ENCODE results near the gene NCOR1. TPM values are rescaled to one million over a fixed set of nuclear protein-coding genes. Genes with fewer than 3 reads are reported as not detected.
"Not testable (repeated sequence)": the region's sequence is repeated elsewhere in the genome, so short reads cannot be mapped to it uniquely, and the experiment has no call there.

NCOR1 gene
- total RNA-seq, 1 donor, result 86.9 TPM

DNA sequence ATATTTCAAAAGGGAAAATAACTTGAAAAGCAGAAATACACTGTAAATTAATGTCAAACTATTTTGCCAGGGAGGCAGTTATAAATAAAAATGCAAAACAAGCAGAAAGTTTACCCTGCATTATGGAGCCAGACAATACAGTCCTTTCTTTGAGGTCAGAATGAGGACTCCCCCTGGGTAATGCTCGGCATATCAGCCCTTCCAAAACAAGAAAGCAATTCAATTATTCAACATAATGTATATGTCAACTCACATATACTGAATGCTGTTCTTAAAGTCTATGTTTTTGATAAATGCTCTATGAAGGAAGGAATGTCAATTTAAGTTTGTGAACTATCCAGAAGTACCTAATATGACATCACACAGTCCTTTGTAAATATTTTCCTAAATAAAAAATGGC lies 143.3 kb downstream of the NCOR1 start:
- Histone ChIP-seq H3K4me3 (ENCODE audit: insufficient read depth, low read length) (no peak overlapping the region), H3K79me2 (ENCODE audit: insufficient read depth, low read length) (peaks cover 13% of the 10 kb centered on the region), H3K4me2 (ENCODE audit: insufficient read depth, low read length) (no peak overlapping the region), H3K4me1 (ENCODE audit: insufficient read depth, low read length) (no peaks in the 10 kb centered on the region), H3K27ac (ENCODE audit: low read depth, low read length) (no peak overlapping the region), H3K36me3 (ENCODE audit: insufficient read depth, low read length) (peaks cover 76% of the 10 kb centered on the region), H3K9me3 (ENCODE audit: low read depth, low read length) (no peaks in the 10 kb centered on the region), H3K27me3 (ENCODE audit: insufficient read depth, low read length) (no peaks in the 10 kb centered on the region), H2AFZ (ENCODE audit: low read length) (no peak overlapping the region), H4K20me1 (ENCODE audit: insufficient read depth, low read length) (no peaks in the 10 kb centered on the region)
- no peak for DNase-seq (ENCODE audit: insufficient read length, low spot score, missing footprints)
- TF ChIP-seq, protein P1, sequence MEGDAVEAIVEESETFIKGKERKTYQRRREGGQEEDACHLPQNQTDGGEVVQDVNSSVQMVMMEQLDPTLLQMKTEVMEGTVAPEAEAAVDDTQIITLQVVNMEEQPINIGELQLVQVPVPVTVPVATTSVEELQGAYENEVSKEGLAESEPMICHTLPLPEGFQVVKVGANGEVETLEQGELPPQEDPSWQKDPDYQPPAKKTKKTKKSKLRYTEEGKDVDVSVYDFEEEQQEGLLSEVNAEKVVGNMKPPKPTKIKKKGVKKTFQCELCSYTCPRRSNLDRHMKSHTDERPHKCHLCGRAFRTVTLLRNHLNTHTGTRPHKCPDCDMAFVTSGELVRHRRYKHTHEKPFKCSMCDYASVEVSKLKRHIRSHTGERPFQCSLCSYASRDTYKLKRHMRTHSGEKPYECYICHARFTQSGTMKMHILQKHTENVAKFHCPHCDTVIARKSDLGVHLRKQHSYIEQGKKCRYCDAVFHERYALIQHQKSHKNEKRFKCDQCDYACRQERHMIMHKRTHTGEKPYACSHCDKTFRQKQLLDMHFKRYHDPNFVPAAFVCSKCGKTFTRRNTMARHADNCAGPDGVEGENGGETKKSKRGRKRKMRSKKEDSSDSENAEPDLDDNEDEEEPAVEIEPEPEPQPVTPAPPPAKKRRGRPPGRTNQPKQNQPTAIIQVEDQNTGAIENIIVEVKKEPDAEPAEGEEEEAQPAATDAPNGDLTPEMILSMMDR (IDR thresholded peaks at IDR 0.05; ENCODE audit: extremely low read depth, low read depth, low read length), result no peak

DNA sequence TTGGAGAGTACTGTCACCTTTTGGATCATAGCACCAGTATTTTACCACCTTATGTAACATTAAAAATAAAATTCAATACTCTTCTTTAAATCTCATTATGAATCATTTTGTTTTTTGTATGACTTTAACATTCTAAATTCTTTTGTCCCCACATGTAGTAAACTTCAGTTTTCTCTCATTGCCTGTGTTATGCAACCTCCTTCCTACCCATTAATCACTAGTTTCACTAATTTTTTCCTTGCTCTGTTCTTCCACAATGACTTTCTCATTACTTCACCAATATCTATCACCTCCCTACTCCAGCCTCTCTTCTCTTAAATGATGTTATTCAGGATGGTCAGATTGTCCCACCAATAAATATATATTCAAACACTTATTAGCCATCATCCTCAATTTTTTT lies 147.0 kb downstream of the NCOR1 start:
- Histone ChIP-seq H3K4me1 (ENCODE audit: insufficient read depth, low read length) (no peaks in the 10 kb centered on the region), H3K4me3 (ENCODE audit: insufficient read depth, low read length) (no peak overlapping the region), H3K9me3 (ENCODE audit: low read depth, low read length) (no peaks in the 10 kb centered on the region), H4K20me1 (ENCODE audit: insufficient read depth, low read length) (no peaks in the 10 kb centered on the region), H3K4me2 (ENCODE audit: insufficient read depth, low read length) (no peak overlapping the region), H2AFZ (ENCODE audit: low read length) (no peak overlapping the region), H3K27ac (ENCODE audit: low read depth, low read length) (no peak overlapping the region), H3K27me3 (ENCODE audit: insufficient read depth, low read length) (no peaks in the 10 kb centered on the region), H3K36me3 (ENCODE audit: insufficient read depth, low read length) (peaks cover 85% of the 10 kb centered on the region), H3K79me2 (ENCODE audit: insufficient read depth, low read length) (peaks cover 8% of the 10 kb centered on the region)
- DNase-seq (ENCODE audit: insufficient read length, low spot score, missing footprints), result no peak
- TF ChIP-seq, protein P1 (IDR thresholded peaks at IDR 0.05; ENCODE audit: extremely low read depth, low read depth, low read length), result no peak

DNA sequence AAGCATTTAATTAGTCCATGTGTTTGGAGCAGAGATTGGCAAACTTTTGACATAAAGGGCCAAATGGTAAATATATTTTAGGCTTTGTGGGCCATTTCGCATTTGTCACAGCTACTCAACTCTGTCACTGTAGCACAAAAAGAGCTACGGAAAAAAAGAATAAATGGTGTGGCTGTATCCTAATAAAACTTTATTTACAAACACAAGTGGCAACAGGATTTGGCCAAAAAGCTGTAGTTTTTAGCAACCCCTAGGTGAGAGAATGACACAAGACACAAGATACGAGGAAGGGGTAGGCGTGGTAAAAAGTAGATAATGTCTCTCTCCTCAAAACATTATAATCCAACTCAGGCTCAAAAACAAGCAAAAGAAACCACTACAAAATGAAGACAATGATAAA lies 149.2 kb downstream of the NCOR1 start:
- Histone ChIP-seq H3K4me1 (ENCODE audit: insufficient read depth, low read length) (no peaks in the 10 kb centered on the region), H3K4me2 (ENCODE audit: insufficient read depth, low read length) (no peak overlapping the region), H2AFZ (ENCODE audit: low read length) (no peak overlapping the region), H3K9me3 (ENCODE audit: low read depth, low read length) (no peaks in the 10 kb centered on the region), H3K36me3 (ENCODE audit: insufficient read depth, low read length) (peaks cover 89% of the 10 kb centered on the region), H4K20me1 (ENCODE audit: insufficient read depth, low read length) (no peaks in the 10 kb centered on the region), H3K4me3 (ENCODE audit: insufficient read depth, low read length) (no peak overlapping the region), H3K79me2 (ENCODE audit: insufficient read depth, low read length) (peaks cover 8% of the 10 kb centered on the region), H3K27ac (ENCODE audit: low read depth, low read length) (no peak overlapping the region), H3K27me3 (ENCODE audit: insufficient read depth, low read length) (no peaks in the 10 kb centered on the region)
- TF ChIP-seq, protein P1 (IDR thresholded peaks at IDR 0.05; ENCODE audit: extremely low read depth, low read depth, low read length), result no peak
- DNase-seq (ENCODE audit: insufficient read length, low spot score, missing footprints), result no peak

DNA sequence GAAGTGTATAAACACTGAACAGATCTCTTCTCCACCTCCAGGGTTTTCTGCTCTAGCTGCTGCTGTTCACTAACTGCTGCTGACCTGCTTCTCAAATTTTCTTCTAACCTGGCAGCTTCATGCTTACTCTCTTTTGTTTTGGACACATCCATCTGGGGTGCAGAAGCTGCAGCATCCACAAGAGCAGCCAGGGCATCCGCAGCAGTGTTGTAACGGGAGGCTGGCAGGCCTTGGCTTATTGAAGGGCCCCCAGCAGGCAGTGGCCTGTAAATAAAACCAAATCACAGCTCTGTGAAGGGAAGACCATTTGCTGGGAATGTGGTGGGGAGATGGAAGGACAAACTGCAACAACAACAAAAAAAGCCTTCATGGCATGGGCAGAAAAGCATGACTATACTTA lies 153.7 kb downstream of the NCOR1 start:
- TF ChIP-seq, protein P1 (IDR thresholded peaks at IDR 0.05; ENCODE audit: extremely low read depth, low read depth, low read length), result no peak
- Histone ChIP-seq H3K27ac (ENCODE audit: low read depth, low read length) (no peak overlapping the region), H4K20me1 (ENCODE audit: insufficient read depth, low read length) (no peaks in the 10 kb centered on the region), H3K4me1 (ENCODE audit: insufficient read depth, low read length) (no peaks in the 10 kb centered on the region), H3K4me2 (ENCODE audit: insufficient read depth, low read length) (no peak overlapping the region), H2AFZ (ENCODE audit: low read length) (no peak overlapping the region), H3K9me3 (ENCODE audit: low read depth, low read length) (no peaks in the 10 kb centered on the region), H3K79me2 (ENCODE audit: insufficient read depth, low read length) (peaks cover 6% of the 10 kb centered on the region), H3K4me3 (ENCODE audit: insufficient read depth, low read length) (no peak overlapping the region), H3K36me3 (ENCODE audit: insufficient read depth, low read length) (peaks cover 89% of the 10 kb centered on the region), H3K27me3 (ENCODE audit: insufficient read depth, low read length) (no peaks in the 10 kb centered on the region)
- no peak for DNase-seq (ENCODE audit: insufficient read length, low spot score, missing footprints)

DNA sequence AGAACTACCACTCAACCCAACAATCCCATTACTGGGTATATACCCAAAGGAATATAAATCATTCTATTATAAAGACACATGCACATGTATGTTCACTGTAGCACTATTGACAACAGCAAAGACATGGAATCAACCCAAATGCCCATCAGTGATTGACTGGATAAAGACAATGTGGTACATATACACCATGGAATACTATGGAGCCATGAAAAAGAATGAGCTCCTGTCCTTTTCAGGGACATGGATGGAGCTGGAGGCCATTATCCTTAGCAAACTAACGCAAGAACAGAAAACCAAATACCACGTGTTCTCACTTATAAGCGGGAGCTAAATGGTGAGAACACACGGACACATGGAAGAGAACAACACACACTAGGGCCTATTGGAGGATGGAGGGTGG lies 160.2 kb downstream of the NCOR1 start:
- Histone ChIP-seq H3K36me3 (ENCODE audit: insufficient read depth, low read length) (peaks cover 53% of the 10 kb centered on the region), H3K79me2 (ENCODE audit: insufficient read depth, low read length) (peaks cover 36% of the 10 kb centered on the region)
- not testable (repeated sequence) for H2AFZ ChIP-seq (ENCODE audit: low read length); H3K4me2 ChIP-seq (ENCODE audit: insufficient read depth, low read length); H3K27ac ChIP-seq (ENCODE audit: low read depth, low read length); DNase-seq (ENCODE audit: insufficient read length, low spot score, missing footprints); H3K4me3 ChIP-seq (ENCODE audit: insufficient read depth, low read length); H3K9me3 ChIP-seq (ENCODE audit: low read depth, low read length); H4K20me1 ChIP-seq (ENCODE audit: insufficient read depth, low read length); H3K4me1 ChIP-seq (ENCODE audit: insufficient read depth, low read length); H3K27me3 ChIP-seq (ENCODE audit: insufficient read depth, low read length)
